GM18907 (cell line): ENCODE measurements around the gene TIMM13.
A peak's percentile ranks its signal among the peaks of the same experiment; 100 is the strongest.

Experiments
- ATAC-seq: cut with Tn5 transposase; IDR thresholded peaks from one replicate; pipeline ENCODE4 v1.9.1; 2021; ENCODE audit warnings: mild to moderate bottlenecking, moderate library complexity; ENCODE audit not compliant: unreplicated experiment

The TIMM13 gene

DNA sequence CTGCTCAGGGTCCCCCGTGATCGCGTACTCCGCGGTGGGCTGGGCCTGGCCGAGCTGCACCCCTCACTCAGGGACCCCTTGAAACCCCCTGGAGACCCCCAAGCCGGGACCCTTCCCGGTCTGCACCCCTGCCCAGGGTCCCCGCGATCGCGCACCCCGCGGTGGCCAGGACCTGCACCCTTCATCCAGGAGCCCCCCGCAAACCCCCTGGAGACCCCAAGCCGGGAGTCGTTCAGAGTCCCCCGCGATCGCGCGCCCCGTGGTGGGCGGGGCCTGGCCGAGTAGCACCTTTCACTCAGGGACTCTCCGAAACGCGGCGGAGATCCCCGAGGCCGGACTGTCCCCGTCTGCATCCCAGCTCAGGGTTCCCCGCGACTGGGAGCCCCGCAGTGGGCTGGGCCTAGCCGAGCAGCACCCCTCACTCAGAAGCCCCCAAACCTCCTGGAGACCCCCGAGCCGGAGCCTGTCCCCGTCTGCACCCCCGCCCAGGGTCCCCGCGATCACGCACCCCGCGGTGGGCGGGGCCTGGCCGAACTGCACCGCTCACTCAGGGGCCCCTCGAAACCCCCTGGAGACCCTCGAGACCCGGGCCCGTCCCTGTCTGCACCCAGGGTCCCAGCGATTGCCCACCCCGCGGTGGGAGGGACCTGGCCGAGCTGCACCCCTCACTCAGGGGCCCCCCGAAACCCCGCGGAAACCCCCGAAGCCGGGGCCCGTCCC is 28.6 kb upstream of the TIMM13 start:
- peak; percentile 42 for ATAC-seq

DNA sequence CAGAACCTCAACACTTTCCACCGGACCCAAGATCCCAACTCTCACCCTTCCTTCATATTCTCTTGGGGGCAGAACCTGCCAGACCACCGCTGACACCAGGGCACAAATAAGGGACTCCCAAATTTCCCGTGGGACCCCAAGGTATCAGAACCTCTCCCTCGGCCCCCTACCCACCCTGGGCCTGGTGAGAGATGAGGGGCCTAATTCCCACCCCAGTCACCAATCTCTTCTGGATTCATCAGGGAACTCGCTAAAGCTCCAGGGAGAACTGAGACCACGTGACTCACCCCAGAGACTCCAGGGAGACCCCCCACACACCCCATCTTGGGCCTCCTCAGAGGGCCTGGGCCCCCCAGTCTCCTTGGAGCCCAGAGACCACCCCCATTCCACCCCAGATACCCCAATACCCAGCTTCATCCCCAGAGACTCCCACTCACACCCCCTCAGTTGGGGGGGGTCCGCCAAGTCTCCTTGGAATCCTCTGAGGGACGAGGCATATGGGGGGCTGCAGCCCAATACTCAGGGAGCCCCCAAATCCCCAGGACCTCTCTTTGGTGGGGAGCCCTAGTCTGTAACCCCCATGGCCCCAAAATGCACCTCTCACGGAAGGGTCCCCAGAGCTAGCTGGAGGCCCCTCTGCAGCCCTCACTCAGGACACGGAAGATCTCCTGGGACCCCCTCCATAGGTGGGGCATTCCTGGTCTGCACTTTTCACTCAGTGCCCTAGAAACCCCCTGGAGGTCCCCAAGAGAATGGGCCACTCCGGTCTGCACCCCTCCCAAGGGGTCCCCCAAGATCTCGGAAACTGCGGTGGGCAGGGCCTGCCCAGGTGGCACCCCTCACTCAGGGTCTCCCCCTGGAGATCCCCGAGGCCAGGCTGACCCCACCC is 27.8 kb upstream of the TIMM13 start:
- ATAC-seq = no peak

DNA sequence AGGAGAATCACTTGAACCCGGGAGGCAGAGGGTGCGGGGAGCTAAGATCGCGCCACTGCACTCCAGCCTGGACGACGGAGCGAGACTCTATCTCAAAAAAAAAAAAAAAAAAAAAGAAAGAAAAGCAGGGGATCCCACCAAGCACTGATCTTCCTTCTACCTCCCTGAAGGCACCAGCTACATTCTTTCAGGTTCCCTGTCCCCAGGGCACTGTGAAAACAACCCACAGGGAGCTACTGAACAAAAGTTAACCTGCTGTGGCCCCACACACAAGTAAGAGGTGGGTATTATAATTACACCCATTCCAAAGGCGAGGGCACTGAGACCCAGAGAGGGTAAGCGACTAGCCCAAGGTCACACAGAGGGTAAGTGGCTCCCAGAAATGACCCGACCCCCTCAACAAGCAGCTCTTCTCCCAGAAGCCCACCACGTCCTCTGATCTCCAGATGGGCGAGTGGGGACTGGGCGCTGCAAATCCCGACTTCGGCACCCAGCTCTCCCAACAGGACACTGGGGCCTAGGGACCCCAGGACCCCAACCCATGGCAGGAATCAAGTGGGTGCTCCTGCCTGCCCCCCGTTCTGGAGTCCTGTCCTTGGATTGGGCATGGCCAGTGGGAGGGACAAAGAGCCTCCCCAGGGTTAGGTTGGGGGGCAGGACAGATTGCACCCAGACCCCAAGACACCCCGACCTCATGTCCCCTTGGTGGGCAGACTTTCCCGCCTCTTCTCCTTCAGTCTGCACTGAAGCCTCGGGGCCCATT is 27.0 kb upstream of the TIMM13 start:
- no peak for ATAC-seq

DNA sequence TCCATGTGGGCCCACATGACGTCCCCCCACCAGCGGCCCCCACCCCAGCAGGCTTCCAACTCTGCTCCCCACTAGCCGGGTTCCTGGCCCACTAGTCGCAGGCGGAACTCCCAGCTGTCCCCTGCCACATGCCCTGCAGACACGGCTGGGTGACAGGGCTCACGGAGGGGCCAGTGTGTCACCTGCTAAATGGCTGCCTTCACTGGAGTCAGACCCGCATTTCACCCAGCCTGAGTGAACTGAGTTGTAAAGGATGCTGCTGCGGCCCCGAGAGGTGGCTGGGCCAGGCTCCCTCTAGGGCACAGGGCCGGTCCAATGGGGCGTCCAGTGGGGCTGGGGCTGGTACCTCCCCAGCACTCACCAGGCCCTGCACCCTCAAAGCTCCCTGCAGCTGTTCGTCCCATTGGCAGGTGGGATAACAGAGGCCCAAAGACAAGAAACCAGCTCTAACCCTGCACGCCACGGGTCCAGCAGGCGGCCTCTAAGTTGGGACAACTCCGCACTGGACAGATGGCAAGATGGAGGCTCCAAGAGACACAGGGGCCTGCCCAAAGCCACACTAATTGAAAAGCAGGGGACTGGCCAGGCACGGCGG is 26.1 kb upstream of the TIMM13 start:
- ATAC-seq = no peak

DNA sequence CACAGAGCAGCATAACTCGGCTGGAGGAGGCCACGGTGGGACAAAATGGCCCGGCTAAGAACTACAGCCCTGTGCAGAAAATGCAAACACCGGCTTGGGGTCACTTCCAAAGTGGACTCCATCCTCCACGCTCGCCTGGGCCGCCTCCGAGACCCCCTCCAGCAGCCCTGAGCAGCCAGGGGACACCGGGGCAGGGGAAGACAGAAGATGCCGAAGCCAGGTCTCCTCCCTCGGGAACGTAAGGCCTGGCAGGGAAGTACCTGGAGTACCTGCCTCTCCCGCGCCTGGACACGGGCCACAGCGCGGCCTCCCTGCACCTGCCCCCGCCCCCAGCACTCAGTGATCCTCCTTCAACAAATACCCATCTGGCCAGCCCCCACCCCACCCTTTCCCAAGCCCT is 24.4 kb upstream of the TIMM13 start:
- ATAC-seq = no peak

DNA sequence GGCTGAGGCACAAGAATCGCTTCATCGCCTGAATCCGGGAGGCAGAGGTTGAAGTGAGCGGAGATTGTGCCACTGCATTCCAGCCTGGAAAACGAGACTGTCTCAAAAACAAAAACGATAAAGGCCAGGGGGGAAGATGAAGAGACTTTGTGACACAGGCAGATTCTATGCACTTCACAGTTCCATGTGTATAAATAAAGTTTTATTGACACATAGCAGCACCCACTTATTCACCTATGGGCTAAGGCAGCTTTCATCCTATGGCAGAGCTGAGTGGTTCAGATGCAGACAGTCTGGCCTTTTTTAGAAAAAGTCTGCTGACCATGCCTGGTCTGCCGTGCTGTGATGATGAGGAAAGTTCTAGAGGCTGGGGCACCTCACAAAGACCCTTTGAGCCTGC is 23.8 kb upstream of the TIMM13 start:
- no peak for ATAC-seq

DNA sequence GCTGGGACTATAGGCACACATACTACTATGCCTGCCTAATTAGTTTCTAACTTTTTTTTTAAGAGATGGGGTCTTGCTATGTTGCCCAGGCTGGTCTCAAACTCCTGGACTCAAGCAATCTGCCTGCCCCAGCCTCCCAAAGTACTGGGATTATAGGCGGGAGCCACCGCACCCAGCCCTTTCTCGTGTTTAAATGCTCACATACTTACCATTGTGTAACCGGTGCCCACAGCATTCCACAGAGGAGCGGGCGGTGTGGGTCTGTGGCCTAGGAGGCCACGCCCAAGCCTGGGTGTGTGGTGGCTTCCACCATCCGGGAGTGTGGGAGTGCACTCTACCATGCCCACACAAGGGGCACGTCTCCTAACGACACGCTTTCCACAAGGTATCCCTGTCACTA is 21.6 kb upstream of the TIMM13 start:
- ATAC-seq = no peak

DNA sequence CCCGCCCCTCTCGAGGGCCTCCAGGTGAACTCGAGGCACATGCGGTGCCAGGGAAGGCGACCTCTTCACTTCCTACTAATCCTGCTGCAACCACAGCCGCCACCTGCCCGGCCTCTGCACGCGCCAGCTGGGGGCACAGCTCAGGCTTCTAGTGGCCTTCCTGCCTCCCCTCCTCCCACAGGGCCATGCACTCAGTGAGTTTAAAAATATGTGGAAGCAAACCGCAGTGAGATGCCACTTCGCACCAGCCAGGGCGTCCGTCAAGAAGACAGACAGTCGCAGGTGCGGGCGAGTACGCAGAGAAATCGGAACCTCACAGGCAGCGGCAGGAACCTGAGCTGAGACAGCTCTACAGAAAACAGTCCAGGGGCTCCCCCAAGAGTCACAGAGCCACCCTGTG is 19.0 kb upstream of the TIMM13 start:
- ATAC-seq = no peak

DNA sequence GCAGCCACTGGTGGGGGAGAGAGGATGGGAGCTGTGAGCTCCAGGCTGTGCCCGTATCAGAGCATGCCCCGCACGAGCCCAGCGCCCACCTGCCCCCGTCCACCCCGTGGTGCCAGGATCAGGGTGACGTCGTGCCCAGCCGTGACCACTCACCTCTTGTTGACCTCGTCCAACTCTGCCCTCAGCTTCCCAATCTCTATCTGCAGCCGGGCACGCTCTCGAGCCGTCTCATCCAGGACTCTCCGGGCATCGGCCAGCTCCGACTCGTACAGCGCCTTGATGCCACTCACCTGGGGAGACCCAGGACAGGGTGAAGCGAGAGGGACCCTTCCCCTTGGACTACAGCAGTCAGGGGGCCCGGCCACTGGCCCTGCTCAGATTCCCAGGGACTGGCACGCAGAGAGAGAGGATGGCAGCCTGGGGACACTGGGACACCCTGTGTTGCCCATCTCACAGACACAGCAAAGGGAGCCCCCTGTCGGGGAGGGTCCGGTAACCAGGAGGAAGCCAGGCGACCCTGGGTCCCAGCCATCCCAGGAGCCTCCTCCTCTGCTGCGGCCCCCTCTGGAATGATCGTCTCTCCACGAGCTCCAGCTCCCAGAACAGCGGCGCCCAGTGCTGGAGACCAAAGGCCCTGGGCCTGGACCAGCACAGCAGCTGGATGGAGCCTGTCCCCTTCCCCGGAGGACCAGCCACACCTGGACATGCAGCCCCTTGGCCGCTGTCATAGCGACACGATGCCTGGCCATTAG is 17.0 kb upstream of the TIMM13 start:
- ATAC-seq = no peak

DNA sequence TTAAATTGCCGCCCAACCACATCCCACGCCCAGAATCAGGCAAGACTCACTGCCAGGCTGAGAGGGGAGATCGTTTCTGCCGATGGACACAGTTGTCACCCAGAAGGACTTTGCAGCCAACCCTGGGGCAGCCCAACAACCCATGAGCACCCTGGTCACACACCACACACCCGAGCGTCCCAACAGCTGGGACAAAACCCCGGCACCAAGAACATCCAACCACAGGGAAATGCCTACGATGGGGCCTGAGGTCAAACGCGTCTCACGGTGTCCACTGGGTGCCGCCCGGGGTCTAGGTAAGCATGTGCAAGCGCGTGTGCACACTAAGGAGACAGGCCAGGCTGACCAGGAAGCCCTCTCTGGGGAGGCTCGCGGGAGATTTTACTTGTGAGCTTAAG is 16.4 kb upstream of the TIMM13 start:
- ATAC-seq = no peak

DNA sequence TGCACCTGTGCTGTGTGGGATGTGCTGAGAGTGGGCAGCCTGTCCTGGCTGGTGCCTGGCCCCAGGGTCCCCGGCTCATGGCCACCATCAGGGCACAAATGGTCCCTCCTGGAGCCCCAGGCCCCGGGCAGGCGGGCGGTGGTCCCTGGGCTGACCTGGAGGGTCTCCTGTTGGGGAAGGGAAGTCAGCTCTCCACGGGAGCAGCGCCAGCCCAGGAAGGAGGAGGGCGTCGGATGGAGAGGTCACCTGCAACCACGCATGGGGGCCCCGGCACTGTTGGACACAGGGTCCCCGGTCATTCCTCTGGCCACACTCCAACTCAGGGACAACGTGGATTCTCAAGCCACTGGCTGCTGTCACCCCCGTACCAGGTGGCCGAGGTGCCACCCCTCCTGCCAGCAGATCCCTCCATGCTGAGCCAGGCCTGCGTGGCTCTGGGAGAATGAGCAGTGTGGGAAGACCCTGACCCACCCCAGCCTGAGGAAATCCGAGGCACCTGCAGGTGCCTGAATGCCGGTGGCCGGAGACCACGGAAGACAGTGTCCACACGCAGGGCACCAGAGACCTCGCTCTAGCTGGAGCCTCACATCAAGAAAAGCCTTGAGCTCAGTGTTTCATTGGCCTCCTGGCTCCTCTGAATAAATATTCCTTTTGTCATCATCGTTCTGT is 15.9 kb upstream of the TIMM13 start:
- ATAC-seq = no peak

DNA sequence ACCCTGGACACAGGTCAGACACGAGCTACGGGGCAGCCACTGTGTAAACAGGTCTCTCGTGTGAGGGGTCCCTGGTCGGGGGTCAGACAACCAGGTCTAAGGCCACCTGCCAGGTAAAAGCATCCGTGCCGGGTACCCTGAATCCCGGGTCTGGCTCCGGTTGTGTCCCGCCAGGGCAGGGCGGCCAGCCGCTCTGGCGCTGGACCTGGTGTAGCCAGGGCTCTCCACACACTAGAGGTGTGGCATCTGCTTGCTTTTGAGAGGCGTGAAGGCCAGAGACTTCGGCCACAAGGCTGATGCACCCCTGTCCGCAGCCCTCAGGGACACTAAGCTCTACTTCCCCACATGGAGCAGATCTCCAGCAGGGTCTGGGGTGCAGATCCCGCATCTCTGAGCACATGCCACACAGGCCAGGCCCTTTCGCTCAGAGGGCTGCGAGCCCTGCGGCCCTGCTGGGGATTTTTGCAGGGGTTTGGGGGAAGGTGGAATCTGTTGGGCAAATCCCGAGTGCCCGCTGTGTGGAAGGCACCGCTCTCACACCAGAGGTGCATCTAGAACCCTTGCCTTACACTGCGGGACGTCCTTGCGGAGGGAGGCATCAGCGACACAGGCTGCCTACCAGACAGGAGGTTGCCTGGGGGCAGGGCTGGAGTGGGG is 13.8 kb upstream of the TIMM13 start:
- no peak for ATAC-seq

DNA sequence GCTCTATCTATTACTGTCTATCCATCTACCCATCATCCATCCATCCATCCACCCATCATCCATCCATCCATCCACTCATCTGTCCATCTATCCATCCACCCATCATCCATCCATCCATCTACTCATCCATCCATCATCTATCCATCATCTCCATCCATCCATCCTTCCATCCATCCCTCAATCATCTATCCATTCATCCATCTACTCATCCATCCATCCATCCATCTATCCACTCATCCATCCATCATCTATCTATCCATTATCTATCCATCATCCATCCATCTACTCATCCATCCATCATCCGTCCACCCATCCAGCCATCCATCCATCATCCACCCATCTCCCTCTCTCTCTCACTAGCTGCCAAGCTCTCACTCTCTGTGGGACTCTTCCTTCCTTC is 13.1 kb upstream of the TIMM13 start:
- no peak for ATAC-seq

DNA sequence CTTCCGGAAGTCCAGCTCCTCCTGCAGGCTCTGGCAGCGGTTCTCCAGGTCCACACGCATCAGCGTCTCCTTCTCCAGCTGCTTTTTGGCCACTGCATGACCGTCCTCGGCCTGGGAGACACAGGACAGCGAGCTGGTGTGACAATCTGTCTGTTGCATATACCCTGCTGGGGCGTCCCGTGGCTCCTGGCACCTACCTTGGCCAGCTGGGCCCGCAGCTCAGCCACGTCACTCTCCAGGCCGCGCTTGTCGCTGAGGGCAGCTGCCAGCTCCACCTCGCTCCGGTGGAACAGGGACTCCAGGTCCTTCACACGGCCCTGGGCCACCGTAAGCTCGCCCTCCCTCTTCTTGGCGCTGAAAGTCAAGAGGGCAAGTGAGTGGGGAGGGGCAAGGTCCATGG is 10.8 kb upstream of the TIMM13 start:
- ATAC-seq = no peak

DNA sequence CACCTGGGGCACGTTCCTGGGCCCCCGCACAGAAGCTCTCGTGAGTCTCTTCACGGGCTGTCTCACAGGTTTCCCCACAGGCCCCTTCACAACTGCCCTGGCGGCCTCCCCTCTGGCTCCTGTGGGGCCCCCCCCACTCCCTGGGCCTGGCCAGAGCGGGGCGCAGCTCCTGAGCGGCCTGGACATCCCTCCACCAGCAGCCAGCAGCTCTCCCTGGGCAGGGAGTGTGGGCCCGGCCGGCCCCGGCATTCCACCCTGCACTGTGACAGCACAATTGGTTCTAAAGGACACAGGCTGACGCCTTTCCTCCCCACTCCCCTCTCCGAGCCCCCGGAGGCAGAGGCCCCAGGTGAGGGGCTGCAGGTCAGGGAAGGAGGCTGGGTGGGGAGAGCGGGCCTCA is 9.5 kb upstream of the TIMM13 start:
- no peak for ATAC-seq

DNA sequence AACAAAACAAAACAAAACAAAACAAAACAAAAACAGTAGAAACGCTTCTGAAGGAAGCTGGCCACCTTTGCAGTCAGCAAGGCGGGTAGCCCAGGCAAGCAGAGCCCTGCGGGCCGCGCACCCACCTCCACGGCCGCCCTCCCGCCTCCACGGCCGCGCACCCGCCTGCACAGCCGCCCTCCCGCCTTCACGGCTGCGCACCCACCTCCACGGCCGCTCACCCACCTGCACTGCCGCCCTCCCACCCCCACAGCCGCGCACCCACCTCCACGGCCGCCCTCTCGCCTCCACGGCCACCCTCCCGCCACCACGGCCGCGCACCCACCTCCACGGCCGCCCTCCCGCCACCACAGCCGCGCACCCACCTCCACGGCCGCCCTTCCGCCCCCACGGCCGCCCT is 9.0 kb upstream of the TIMM13 start:
- no peak for ATAC-seq

DNA sequence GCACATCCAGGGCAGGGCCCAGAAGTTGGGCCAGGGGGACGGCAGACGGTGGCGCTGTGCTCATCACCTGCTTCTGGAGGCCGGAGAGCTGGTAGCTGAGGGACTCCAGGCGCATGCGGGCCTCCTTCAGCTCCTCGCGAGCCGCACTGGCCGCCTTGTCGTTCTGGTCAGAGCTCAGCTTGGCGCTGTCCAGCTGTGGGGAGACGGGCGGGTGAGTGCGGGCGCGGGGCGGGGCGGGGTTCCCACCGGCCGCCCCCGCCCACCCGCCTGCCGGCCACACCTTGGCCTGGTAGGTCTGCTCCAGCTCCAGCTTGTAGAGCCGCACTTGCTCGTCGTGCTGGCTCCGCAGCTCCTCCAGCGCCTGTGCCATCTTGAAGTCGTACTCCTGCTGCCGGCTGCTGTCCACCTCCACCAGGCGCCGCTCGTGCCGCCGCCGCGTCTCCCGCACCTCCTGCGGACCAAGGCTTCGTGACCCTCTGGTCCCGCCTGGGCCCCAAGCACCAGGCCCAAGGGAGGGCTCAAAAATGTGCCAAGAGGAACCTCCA is 7.4 kb upstream of the TIMM13 start:
- ATAC-seq = no peak

DNA sequence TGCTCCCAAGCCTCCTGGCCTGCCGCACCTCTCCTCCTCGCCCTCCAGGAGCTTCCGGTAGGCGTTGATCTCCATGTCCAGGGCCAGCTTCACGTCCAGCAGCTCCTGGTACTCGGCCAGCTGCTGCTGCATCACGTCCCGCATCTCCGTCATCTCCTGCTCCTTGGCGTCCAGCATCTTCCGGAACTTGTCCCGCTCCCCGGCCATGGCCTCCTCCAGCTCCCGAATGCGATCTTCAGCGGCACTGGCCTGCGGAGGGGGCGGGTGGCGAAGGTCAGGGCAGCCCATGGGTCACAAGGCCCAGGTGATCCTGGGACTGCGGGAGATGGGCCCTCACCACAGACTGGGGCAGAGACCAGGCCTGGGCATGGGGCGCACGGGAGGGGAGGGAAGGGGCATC is 6.9 kb upstream of the TIMM13 start:
- ATAC-seq = no peak

DNA sequence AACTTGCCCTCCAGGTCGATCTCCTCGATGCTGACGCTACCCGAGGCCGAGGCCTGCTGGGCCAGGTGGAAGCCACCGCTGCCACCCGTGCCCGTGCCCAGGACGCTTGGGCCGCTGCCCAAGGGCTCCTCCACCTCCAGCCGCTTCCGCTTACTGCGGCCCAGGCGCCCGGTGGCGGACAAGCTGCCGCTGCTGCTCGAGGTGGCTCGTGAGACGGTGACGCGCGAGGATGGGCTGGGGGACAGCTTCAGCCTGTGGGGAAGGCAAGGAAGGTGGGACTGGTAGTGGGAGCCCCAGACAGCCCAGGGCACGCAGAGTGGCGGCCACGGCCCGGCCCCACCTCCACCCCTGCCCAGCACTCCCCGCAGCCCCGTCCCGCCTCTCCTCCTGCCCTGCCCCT is 6.5 kb upstream of the TIMM13 start:
- ATAC-seq = no peak
